AG20443 (cell line): Measurements from ENCODE around the gene ACSF2.
A peak's percentile ranks its signal among the peaks of the same experiment; 100 is the strongest.

Experiments
- DNase-seq: peaks from one replicate; pipeline ENCODE4 v3.0.0; 2012; ENCODE audit warnings: low spot score, mixed read lengths

The ACSF2 gene

GRCh38 chr17:50501054-50501453, 75.0 kb downstream of the ACSF2 start:
- DNase-seq: no peak

- no peak for DNase-seq
Measured at GRCh38 chr17:50502301-50502990, 76.4 kb downstream of the ACSF2 start.

- no peak for DNase-seq
Measured at GRCh38 chr17:50505591-50506130, 79.6 kb downstream of the ACSF2 start.

- no peak for DNase-seq
Measured at GRCh38 chr17:50506298-50506697, 80.3 kb downstream of the ACSF2 start.

- peak; percentile 94 for DNase-seq
Measured at GRCh38 chr17:50507871-50508572, 82.0 kb downstream of the ACSF2 start, which contains the start of gene MYCBPAP. TSS of gene MYCBPAP (plus strand) at chr17:50508439. CDS start at chr17:50508675, 236 bp downstream.

GRCh38 chr17:50508573-50509460, 82.8 kb downstream of the ACSF2 start:
- no peak for DNase-seq

GRCh38 chr17:50511058-50511457, 85.0 kb downstream of the ACSF2 start:
- no peak for DNase-seq

- no peak for DNase-seq
Measured at GRCh38 chr17:50513495-50513894, 87.5 kb downstream of the ACSF2 start.

GRCh38 chr17:50514388-50514787, 88.4 kb downstream of the ACSF2 start:
- no peak for DNase-seq

GRCh38 chr17:50514936-50515702, 89.1 kb downstream of the ACSF2 start:
- peak; percentile 43 for DNase-seq

GRCh38 chr17:50517011-50517410, 91.0 kb downstream of the ACSF2 start:
- no peak for DNase-seq

GRCh38 chr17:50517504-50518383, 91.7 kb downstream of the ACSF2 start:
- DNase-seq: no peak

GRCh38 chr17:50518384-50519023, 92.5 kb downstream of the ACSF2 start:
- no peak for DNase-seq

- DNase-seq: no peak
Measured at GRCh38 chr17:50519141-50519834, 93.3 kb downstream of the ACSF2 start.

- no peak for DNase-seq
Measured at GRCh38 chr17:50520483-50520882, 94.5 kb downstream of the ACSF2 start.

- no peak for DNase-seq
Measured at GRCh38 chr17:50521514-50521913, 95.5 kb downstream of the ACSF2 start.

- no peak for DNase-seq
Measured at GRCh38 chr17:50522766-50523165, 96.7 kb downstream of the ACSF2 start.

GRCh38 chr17:50523208-50523607, 97.2 kb downstream of the ACSF2 start:
- no peak for DNase-seq
